Measurements from ENCODE around the gene ACKR2.

DNA sequence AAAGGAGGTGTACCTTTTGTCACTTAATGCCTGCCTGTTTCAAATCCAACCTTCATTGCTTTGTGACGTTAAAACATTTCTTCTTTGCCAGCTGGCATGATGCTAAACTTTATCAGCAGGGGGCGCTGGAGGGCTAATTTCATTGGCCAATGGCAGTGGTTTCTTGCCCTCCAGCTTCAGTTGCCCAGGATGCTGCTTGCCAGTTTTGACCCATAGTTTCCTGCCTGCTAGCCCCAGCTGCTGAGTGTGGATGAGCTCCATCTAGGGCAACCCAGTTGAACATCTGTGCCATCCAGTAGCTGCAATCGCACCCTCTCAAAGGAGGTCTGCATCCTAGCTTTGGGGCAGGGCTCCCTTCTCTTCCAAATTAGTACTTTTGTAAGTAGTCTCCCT, 22.1 kb downstream of the ACKR2 start:
- TF ChIP-seq, protein P1, sequence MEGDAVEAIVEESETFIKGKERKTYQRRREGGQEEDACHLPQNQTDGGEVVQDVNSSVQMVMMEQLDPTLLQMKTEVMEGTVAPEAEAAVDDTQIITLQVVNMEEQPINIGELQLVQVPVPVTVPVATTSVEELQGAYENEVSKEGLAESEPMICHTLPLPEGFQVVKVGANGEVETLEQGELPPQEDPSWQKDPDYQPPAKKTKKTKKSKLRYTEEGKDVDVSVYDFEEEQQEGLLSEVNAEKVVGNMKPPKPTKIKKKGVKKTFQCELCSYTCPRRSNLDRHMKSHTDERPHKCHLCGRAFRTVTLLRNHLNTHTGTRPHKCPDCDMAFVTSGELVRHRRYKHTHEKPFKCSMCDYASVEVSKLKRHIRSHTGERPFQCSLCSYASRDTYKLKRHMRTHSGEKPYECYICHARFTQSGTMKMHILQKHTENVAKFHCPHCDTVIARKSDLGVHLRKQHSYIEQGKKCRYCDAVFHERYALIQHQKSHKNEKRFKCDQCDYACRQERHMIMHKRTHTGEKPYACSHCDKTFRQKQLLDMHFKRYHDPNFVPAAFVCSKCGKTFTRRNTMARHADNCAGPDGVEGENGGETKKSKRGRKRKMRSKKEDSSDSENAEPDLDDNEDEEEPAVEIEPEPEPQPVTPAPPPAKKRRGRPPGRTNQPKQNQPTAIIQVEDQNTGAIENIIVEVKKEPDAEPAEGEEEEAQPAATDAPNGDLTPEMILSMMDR (IDR thresholded peaks at IDR 0.05), result peak in 5 of 7 experiments; percentile 43 to 76 (median 66)
- no peak for TF ChIP-seq POLR2A (IDR thresholded peaks at IDR 0.05)

All from stomach (tissue), 4 donors.